ENCODE data around the gene GNG3.

GRCh38 chr11:62757846-62758788 is 50.6 kb downstream of the GNG3 start:
- TF ChIP-seq POLR2A (IDR thresholded peaks at IDR 0.05; ENCODE audit: low read depth), result no peak
- TF ChIP-seq CTCF (IDR thresholded peaks at IDR 0.05), result no peak
- TF ChIP-seq POLR2AphosphoS5 (IDR thresholded peaks at IDR 0.05), result no peak
